Osteoblast (primary cell): ENCODE data around the gene SEC24D. TPM values are rescaled to one million over a fixed set of nuclear protein-coding genes. Genes with fewer than 3 reads are reported as not detected.

Experiments used
- DNase-seq: peaks from one replicate; pipeline ENCODE4 v3.0.0; 2011; ENCODE audit warnings: low spot score, mixed read lengths; ENCODE audit not compliant: insufficient read length; ENCODE audit errors: missing footprints
- H2AFZ ChIP-seq: 2 replicates; pipeline ENCODE4 v1.6.0; 2011; ENCODE audit warnings: mild to moderate bottlenecking, low read length
- H3K27ac ChIP-seq: 2 replicates; pipeline ENCODE4 v1.5.1; 2011; ENCODE audit warnings: mild to moderate bottlenecking, low read depth, low read length, moderate library complexity
- H3K27me3 ChIP-seq: 2 replicates; pipeline ENCODE4 v1.6.0; 2012; ENCODE audit warnings: mild to moderate bottlenecking, control low read depth, inconsistent platforms, low read length, moderate library complexity; ENCODE audit not compliant: insufficient read depth
- H3K36me3 ChIP-seq: 2 replicates; pipeline ENCODE4 v1.5.1; 2011; ENCODE audit warnings: mild to moderate bottlenecking, low read length, control low read depth, moderate library complexity; ENCODE audit not compliant: insufficient read depth
- H3K4me1 ChIP-seq: 2 replicates; pipeline ENCODE4 v1.5.1; 2011; ENCODE audit warnings: mild to moderate bottlenecking, low read length, control low read depth, moderate library complexity; ENCODE audit not compliant: insufficient read depth
- H3K4me2 ChIP-seq: 2 replicates; pipeline ENCODE4 v1.6.0; 2011; ENCODE audit warnings: mild to moderate bottlenecking, low read length; ENCODE audit not compliant: insufficient read depth
- H3K4me3 ChIP-seq: fragments of 200-600 bp; sonication (generic); 3 replicates; pipeline ENCODE4 v1.5.1; 2012; ENCODE audit warnings: mild to moderate bottlenecking, low read length, inconsistent platforms; ENCODE audit not compliant: insufficient read depth
- H3K79me2 ChIP-seq: 2 replicates; pipeline ENCODE4 v1.6.0; 2012; ENCODE audit warnings: mild to moderate bottlenecking, low read length, control low read depth, inconsistent platforms; ENCODE audit not compliant: insufficient read depth
- H3K9me3 ChIP-seq: 2 replicates; pipeline ENCODE4 v1.5.1; 2011; ENCODE audit warnings: low read depth, low read length, control low read depth
- H4K20me1 ChIP-seq: 2 replicates; pipeline ENCODE4 v1.6.0; 2012; ENCODE audit warnings: mild to moderate bottlenecking, low read length, control low read depth; ENCODE audit not compliant: insufficient read depth
- CTCF ChIP-seq: IDR thresholded peaks from 2 replicates; pipeline ENCODE4 v1.5.1; 2011; ENCODE audit warnings: mild to moderate bottlenecking, low read depth, low read length, moderate library complexity; ENCODE audit errors: extremely low read depth
- total RNA-seq: library from RNA; depleted of rRNA; stranded (reverse); fragments of >200 nt; gene quantifications from 2 replicates; pipeline ENCODE4 v1.2.3, GENCODE V29; 2012

Gene SEC24D
- total RNA-seq, 1 donor, result 116 TPM

GRCh38 chr4:118872181-118872580 is 36.3 kb upstream of the SEC24D start:
- H3K27ac ChIP-seq, result no peak overlapping the region
- no peaks in the 10 kb centered on the region for H3K9me3 ChIP-seq
- no peak overlapping the region for H3K4me2 ChIP-seq
- no peak overlapping the region for H2AFZ ChIP-seq
- H3K27me3 ChIP-seq, result no peaks in the 10 kb centered on the region
- TF ChIP-seq CTCF, result no peak
- peaks cover 3% of the 10 kb centered on the region for H3K4me1 ChIP-seq
- H4K20me1 ChIP-seq, result no peaks in the 10 kb centered on the region
- DNase-seq, result no peak
- H3K79me2 ChIP-seq, result no peaks in the 10 kb centered on the region
- H3K4me3 ChIP-seq, result no peak overlapping the region
- H3K36me3 ChIP-seq, result no peaks in the 10 kb centered on the region

GRCh38 chr4:118869808-118870342 is 33.9 kb upstream of the SEC24D start:
- Histone ChIP-seq H3K36me3 (no peaks in the 10 kb centered on the region), H3K9me3 (no peaks in the 10 kb centered on the region), H4K20me1 (no peaks in the 10 kb centered on the region), H2AFZ (peak overlapping the region; percentile 54), H3K4me3 (no peak overlapping the region), H3K79me2 (no peaks in the 10 kb centered on the region), H3K4me2 (no peak overlapping the region), H3K4me1 (peaks cover 9% of the 10 kb centered on the region), H3K27me3 (no peaks in the 10 kb centered on the region), H3K27ac (no peak overlapping the region)
- TF ChIP-seq CTCF, result no peak
- peak; percentile 61 for DNase-seq

- no peak overlapping the region for H2AFZ ChIP-seq
- no peak overlapping the region for H3K27ac ChIP-seq
- H3K4me3 ChIP-seq, result no peak overlapping the region
- H3K27me3 ChIP-seq, result no peaks in the 10 kb centered on the region
- no peak overlapping the region for H3K4me2 ChIP-seq
- H3K9me3 ChIP-seq, result no peaks in the 10 kb centered on the region
- H4K20me1 ChIP-seq, result no peaks in the 10 kb centered on the region
- H3K4me1 ChIP-seq, result peaks cover 9% of the 10 kb centered on the region
- no peaks in the 10 kb centered on the region for H3K79me2 ChIP-seq
- no peaks in the 10 kb centered on the region for H3K36me3 ChIP-seq
- DNase-seq, result no peak
- no peak for TF ChIP-seq CTCF
These were observed 31.6 kb upstream of the SEC24D start for GRCh38 chr4:118867311-118868067.

GRCh38 chr4:118866442-118866841 is 30.5 kb upstream of the SEC24D start:
- Histone ChIP-seq H4K20me1 (no peaks in the 10 kb centered on the region), H3K79me2 (no peaks in the 10 kb centered on the region), H3K4me3 (no peak overlapping the region), H3K27me3 (no peaks in the 10 kb centered on the region), H3K4me2 (no peak overlapping the region), H3K36me3 (no peaks in the 10 kb centered on the region), H3K9me3 (no peaks in the 10 kb centered on the region), H2AFZ (no peak overlapping the region), H3K4me1 (peaks cover 9% of the 10 kb centered on the region), H3K27ac (no peak overlapping the region)
- no peak for DNase-seq
- no peak for TF ChIP-seq CTCF
